Ishikawa (cell line): ENCODE results near the gene SAMSN1.

ENCODE experiments used
- CEBPB ChIP-seq: IDR thresholded peaks from 2 replicates; pipeline ENCODE4 v1.6.1; 2012
- CREB1 ChIP-seq: IDR thresholded peaks from 2 replicates; pipeline ENCODE4 v1.6.1; 2012; ENCODE audit warnings: low read depth
- EGR1 ChIP-seq: IDR thresholded peaks from 2 replicates; pipeline ENCODE4 v1.6.1; 2012
- EP300 ChIP-seq: IDR thresholded peaks from 2 replicates; pipeline ENCODE4 v1.6.1; 2012; ENCODE audit warnings: borderline replicate concordance
- FOXM1 ChIP-seq: IDR thresholded peaks from 2 replicates; pipeline ENCODE4 v1.6.1; 2012; ENCODE audit warnings: low read depth, borderline replicate concordance
- MAX ChIP-seq: IDR thresholded peaks from 2 replicates; pipeline ENCODE4 v1.6.1; 2012
- NFIC ChIP-seq: IDR thresholded peaks from 2 replicates; pipeline ENCODE4 v1.6.1; 2012
- RAD21 ChIP-seq: IDR thresholded peaks from 2 replicates; pipeline ENCODE4 v1.6.1; 2012; ENCODE audit warnings: low read depth
- REST ChIP-seq: IDR thresholded peaks from 2 replicates; pipeline ENCODE4 v1.6.1; 2012; ENCODE audit warnings: low read depth, mild to moderate bottlenecking
- TAF1 ChIP-seq: IDR thresholded peaks from 2 replicates; pipeline ENCODE4 v1.6.1; 2012; ENCODE audit warnings: low read depth, mild to moderate bottlenecking
- TCF12 ChIP-seq: IDR thresholded peaks from 2 replicates; pipeline ENCODE4 v1.6.1; 2012; ENCODE audit warnings: low read depth
- TEAD4 ChIP-seq: IDR thresholded peaks from 2 replicates; pipeline ENCODE4 v1.6.1; 2012
- USF1 ChIP-seq: IDR thresholded peaks from 2 replicates; pipeline ENCODE4 v1.6.1; 2012
- YY1 ChIP-seq: IDR thresholded peaks from 2 replicates; pipeline ENCODE4 v1.6.1; 2012; ENCODE audit warnings: low read depth
- ZBTB7A ChIP-seq: IDR thresholded peaks from 2 replicates; pipeline ENCODE4 v1.6.1; 2012; ENCODE audit warnings: low read depth

Gene SAMSN1

GRCh38 chr21:14526836-14527695 lies 19.0 kb downstream of the SAMSN1 start:
- TF ChIP-seq ZBTB7A: no peak
- TF ChIP-seq YY1: no peak
- TF ChIP-seq NFIC: no peak
- no peak for TF ChIP-seq TAF1
- TF ChIP-seq FOXM1: no peak
- no peak for TF ChIP-seq TCF12
- no peak for TF ChIP-seq TEAD4
- TF ChIP-seq USF1: no peak
- TF ChIP-seq CREB1: no peak
- no peak for TF ChIP-seq RAD21
- no peak for TF ChIP-seq REST
- no peak for TF ChIP-seq EGR1
- no peak for TF ChIP-seq CEBPB
- TF ChIP-seq EP300: no peak
- TF ChIP-seq MAX: no peak

GRCh38 chr21:14526199-14526598 lies 19.9 kb downstream of the SAMSN1 start:
- TF ChIP-seq CREB1 (no peak), REST (no peak), TCF12 (no peak), NFIC (no peak), FOXM1 (no peak), TAF1 (no peak), USF1 (no peak), EP300 (no peak), EGR1 (no peak), MAX (no peak), ZBTB7A (no peak), YY1 (no peak), CEBPB (no peak), TEAD4 (no peak)

- TF ChIP-seq CREB1 (no peak), CEBPB (no peak)
Measured at GRCh38 chr21:14523234-14523633, 22.9 kb downstream of the SAMSN1 start.

- no peak for TF ChIP-seq EGR1
- TF ChIP-seq NFIC: no peak
- no peak for TF ChIP-seq CEBPB
- no peak for TF ChIP-seq TAF1
- no peak for TF ChIP-seq USF1
- no peak for TF ChIP-seq ZBTB7A
- no peak for TF ChIP-seq FOXM1
- TF ChIP-seq REST: no peak
- no peak for TF ChIP-seq MAX
- no peak for TF ChIP-seq TCF12
- no peak for TF ChIP-seq YY1
- no peak for TF ChIP-seq TEAD4
- TF ChIP-seq EP300: no peak
- no peak for TF ChIP-seq RAD21
- no peak for TF ChIP-seq CREB1
Measured at GRCh38 chr21:14522736-14523135, 23.4 kb downstream of the SAMSN1 start.
